ENCODE results near the gene TTC19.

DNA sequence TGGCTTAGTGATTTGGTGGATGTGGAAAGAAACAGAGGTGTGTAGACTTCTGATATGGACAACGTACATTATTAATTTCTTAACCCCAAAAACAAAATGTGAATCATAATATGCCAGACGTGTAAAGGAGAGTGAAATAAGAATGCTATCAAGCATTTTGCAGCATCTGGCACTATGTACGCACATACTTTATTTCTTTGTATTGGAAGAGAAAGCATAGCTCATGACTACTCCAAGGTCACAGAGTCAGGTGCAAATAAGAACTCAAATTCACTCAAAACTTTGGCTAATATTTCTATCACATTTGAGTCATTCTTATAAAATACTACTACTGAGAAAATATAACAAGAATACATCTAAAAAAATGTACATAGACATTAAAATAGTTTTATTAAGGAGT, 74.8 kb downstream of the TTC19 start:
- TF ChIP-seq, protein P1, sequence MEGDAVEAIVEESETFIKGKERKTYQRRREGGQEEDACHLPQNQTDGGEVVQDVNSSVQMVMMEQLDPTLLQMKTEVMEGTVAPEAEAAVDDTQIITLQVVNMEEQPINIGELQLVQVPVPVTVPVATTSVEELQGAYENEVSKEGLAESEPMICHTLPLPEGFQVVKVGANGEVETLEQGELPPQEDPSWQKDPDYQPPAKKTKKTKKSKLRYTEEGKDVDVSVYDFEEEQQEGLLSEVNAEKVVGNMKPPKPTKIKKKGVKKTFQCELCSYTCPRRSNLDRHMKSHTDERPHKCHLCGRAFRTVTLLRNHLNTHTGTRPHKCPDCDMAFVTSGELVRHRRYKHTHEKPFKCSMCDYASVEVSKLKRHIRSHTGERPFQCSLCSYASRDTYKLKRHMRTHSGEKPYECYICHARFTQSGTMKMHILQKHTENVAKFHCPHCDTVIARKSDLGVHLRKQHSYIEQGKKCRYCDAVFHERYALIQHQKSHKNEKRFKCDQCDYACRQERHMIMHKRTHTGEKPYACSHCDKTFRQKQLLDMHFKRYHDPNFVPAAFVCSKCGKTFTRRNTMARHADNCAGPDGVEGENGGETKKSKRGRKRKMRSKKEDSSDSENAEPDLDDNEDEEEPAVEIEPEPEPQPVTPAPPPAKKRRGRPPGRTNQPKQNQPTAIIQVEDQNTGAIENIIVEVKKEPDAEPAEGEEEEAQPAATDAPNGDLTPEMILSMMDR (IDR thresholded peaks at IDR 0.05): no peak
- no peak for TF ChIP-seq EP300 (IDR thresholded peaks at IDR 0.05)
